NT2/D1 (cell line): ENCODE measurements around the gene S1PR4.
"Not testable (repeated sequence)": the region's sequence is repeated elsewhere in the genome, so short reads cannot be mapped to it uniquely, and the experiment has no call there.

Experiments used
- DNase-seq: peaks from one replicate; pipeline ENCODE4 v3.0.0-alpha.2; 2011; ENCODE audit warnings: low read depth, low spot score
- H3K27me3 ChIP-seq: 2 replicates; pipeline ENCODE4 v1.6.0; 2011; ENCODE audit warnings: mild to moderate bottlenecking; ENCODE audit not compliant: insufficient read length, insufficient read depth
- H3K36me3 ChIP-seq: 2 replicates; pipeline ENCODE4 v1.6.1; 2011; ENCODE audit warnings: mild to moderate bottlenecking, low read length, mixed read lengths; ENCODE audit not compliant: insufficient read depth, insufficient read length
- H3K4me1 ChIP-seq: 2 replicates; pipeline ENCODE4 v1.5.1; 2011; ENCODE audit not compliant: insufficient read depth, insufficient read length
- H3K4me3 ChIP-seq: 2 replicates; pipeline ENCODE4 v1.5.1; 2011; ENCODE audit warnings: low read depth; ENCODE audit not compliant: insufficient read length
- H3K9ac ChIP-seq: 2 replicates; pipeline ENCODE4 v1.6.0; 2011; ENCODE audit warnings: low read depth; ENCODE audit not compliant: insufficient read length
- H3K9me3 ChIP-seq: 2 replicates; pipeline ENCODE4 v1.5.1; 2011; ENCODE audit warnings: mild to moderate bottlenecking, low read length; ENCODE audit not compliant: insufficient read depth
- SUZ12 ChIP-seq: IDR thresholded peaks from 2 replicates; pipeline ENCODE4 v1.6.1; 2011; ENCODE audit not compliant: insufficient read length, insufficient read depth; ENCODE audit errors: extremely low read depth
- YY1 ChIP-seq: IDR thresholded peaks from 2 replicates; pipeline ENCODE4 v1.6.1; 2011; ENCODE audit not compliant: insufficient read length, insufficient read depth
- ZNF274 ChIP-seq: IDR thresholded peaks from 2 replicates; pipeline ENCODE4 v1.6.1; 2011; ENCODE audit warnings: mild to moderate bottlenecking, low read depth, low read length

S1PR4 gene

GRCh38 chr19:3210347-3211017 lies 31.9 kb downstream of the S1PR4 start:
- DNase-seq = peak; percentile 27
- Histone ChIP-seq H3K36me3 (peaks cover 57% of the 10 kb centered on the region), H3K27me3 (no peaks in the 10 kb centered on the region), H3K4me1 (peaks cover 11% of the 10 kb centered on the region), H3K9ac (no peak overlapping the region), H3K4me3 (no peak overlapping the region), H3K9me3 (no peaks in the 10 kb centered on the region)
- no peak for TF ChIP-seq ZNF274
- TF ChIP-seq YY1 = no peak

GRCh38 chr19:3211191-3211590 lies 32.6 kb downstream of the S1PR4 start:
- Histone ChIP-seq H3K4me1 (peaks cover 11% of the 10 kb centered on the region), H3K9ac (no peak overlapping the region), H3K36me3 (peaks cover 52% of the 10 kb centered on the region), H3K9me3 (no peaks in the 10 kb centered on the region), H3K4me3 (no peak overlapping the region), H3K27me3 (no peaks in the 10 kb centered on the region)
- TF ChIP-seq SUZ12 = no peak
- no peak for TF ChIP-seq ZNF274
- no peak for TF ChIP-seq YY1
- DNase-seq = no peak

- no peak for TF ChIP-seq YY1
- TF ChIP-seq SUZ12 = no peak
- TF ChIP-seq ZNF274 = no peak
- Histone ChIP-seq H3K9ac (no peak overlapping the region), H3K27me3 (no peaks in the 10 kb centered on the region), H3K9me3 (no peaks in the 10 kb centered on the region), H3K4me1 (peaks cover 2% of the 10 kb centered on the region), H3K36me3 (peaks cover 43% of the 10 kb centered on the region), H3K4me3 (no peak overlapping the region)
- DNase-seq = no peak
Measured at GRCh38 chr19:3213159-3213558, 34.6 kb downstream of the S1PR4 start.

GRCh38 chr19:3216874-3217273 lies 38.3 kb downstream of the S1PR4 start:
- DNase-seq = no peak
- peaks cover 27% of the 10 kb centered on the region for H3K36me3 ChIP-seq
- H3K4me1 ChIP-seq = peaks cover 2% of the 10 kb centered on the region
- H3K27me3 ChIP-seq = no peaks in the 10 kb centered on the region
- no peak overlapping the region for H3K9ac ChIP-seq
- no peak overlapping the region for H3K4me3 ChIP-seq
- H3K9me3 ChIP-seq = no peaks in the 10 kb centered on the region
- TF ChIP-seq SUZ12 = no peak
- no peak for TF ChIP-seq ZNF274
- TF ChIP-seq YY1 = no peak

GRCh38 chr19:3220576-3220975 lies 42.0 kb downstream of the S1PR4 start:
- H3K9ac ChIP-seq = no peak overlapping the region
- H3K36me3 ChIP-seq = peaks cover 13% of the 10 kb centered on the region
- no peaks in the 10 kb centered on the region for H3K27me3 ChIP-seq
- no peak for TF ChIP-seq YY1
- TF ChIP-seq ZNF274 = no peak
- no peak for TF ChIP-seq SUZ12
- DNase-seq = no peak
- H3K9me3 ChIP-seq = no peaks in the 10 kb centered on the region
- H3K4me1 ChIP-seq = no peaks in the 10 kb centered on the region
- no peak overlapping the region for H3K4me3 ChIP-seq

GRCh38 chr19:3221576-3221975 lies 43.0 kb downstream of the S1PR4 start:
- H3K27me3 ChIP-seq, H3K4me3 ChIP-seq, H3K9me3 ChIP-seq, H3K4me1 ChIP-seq, DNase-seq, H3K9ac ChIP-seq: not testable (repeated sequence)
- peaks cover 12% of the 10 kb centered on the region for H3K36me3 ChIP-seq

GRCh38 chr19:3222709-3223108 lies 44.1 kb downstream of the S1PR4 start:
- Histone ChIP-seq H3K9me3 (no peaks in the 10 kb centered on the region), H3K9ac (peak overlapping the region; percentile 8), H3K4me1 (peaks cover 4% of the 10 kb centered on the region), H3K4me3 (no peak overlapping the region), H3K36me3 (peaks cover 5% of the 10 kb centered on the region), H3K27me3 (peaks cover 6% of the 10 kb centered on the region)
- no peak for TF ChIP-seq YY1
- TF ChIP-seq SUZ12 = no peak
- no peak for TF ChIP-seq ZNF274
- no peak for DNase-seq
